Natural killer cell (primary cell): ENCODE results near the gene ZNF385D. TPM values are rescaled to one million over a fixed set of nuclear protein-coding genes. Genes with fewer than 3 reads are reported as not detected.

ENCODE experiments used
- ATAC-seq, 3 donors: fragments of 150-1000 bp in 2 of 3; fragments of 200-7000 bp in 1 of 3; cut with Tn5 transposase; 1 replicate in 1 of 3; 2 replicates in 2 of 3; pipeline ENCODE4 v1.10.0; 2021; ENCODE audit warnings: mild to moderate bottlenecking in 2 of 3, moderate library complexity in 2 of 3
- DNase-seq, 2 donors: peaks; one replicate each; pipeline versions ENCODE4 v3.0.0 to v3.0.0-alpha.2; 2013 to 2021; ENCODE audit warnings: mixed read lengths in 1 of 2
- H3K27ac ChIP-seq: one replicate; pipeline ENCODE4 v1.5.1; 2013; ENCODE audit warnings: mild to moderate bottlenecking, low read length
- H3K27me3 ChIP-seq: one replicate; pipeline ENCODE4 v1.6.1; 2013; ENCODE audit warnings: low read length; ENCODE audit not compliant: control insufficient read depth, insufficient read depth
- H3K36me3 ChIP-seq: one replicate; pipeline ENCODE4 v1.6.1; 2013; ENCODE audit warnings: low read length; ENCODE audit not compliant: control insufficient read depth, insufficient read depth
- H3K4me1 ChIP-seq: one replicate; pipeline ENCODE4 v1.6.1; 2013; ENCODE audit warnings: low read length; ENCODE audit not compliant: control insufficient read depth, insufficient read depth
- H3K4me3 ChIP-seq: one replicate; pipeline ENCODE4 v1.5.1; 2013; ENCODE audit warnings: low read length
- H3K9me3 ChIP-seq: one replicate; pipeline ENCODE4 v1.6.1; 2013; ENCODE audit warnings: low read length; ENCODE audit not compliant: control insufficient read depth, insufficient read depth
- H3K27ac Mint-ChIP-seq, 2 donors: one replicate each; pipeline ENCODE4 v1.8.0; 2022; ENCODE audit warnings: mild to moderate bottlenecking in 2 of 2, mixed read lengths in 2 of 2, moderate library complexity in 1 of 2
- H3K27me3 Mint-ChIP-seq, 2 donors: one replicate each; pipeline ENCODE4 v1.8.0; 2022; ENCODE audit warnings: low read depth in 2 of 2, mixed read lengths in 2 of 2
- H3K36me3 Mint-ChIP-seq: one replicate; pipeline ENCODE4 v1.8.0; 2022; ENCODE audit warnings: mixed read lengths
- H3K4me1 Mint-ChIP-seq, 2 donors: one replicate each; pipeline ENCODE4 v1.8.0; 2022; ENCODE audit warnings: mixed read lengths in 2 of 2
- H3K4me3 Mint-ChIP-seq: one replicate; pipeline ENCODE4 v1.8.0; 2022; ENCODE audit warnings: mild to moderate bottlenecking, moderate library complexity, mixed read lengths
- H3K9me3 Mint-ChIP-seq, 2 donors: one replicate each; pipeline ENCODE4 v1.8.0; 2022; ENCODE audit warnings: mixed read lengths in 2 of 2
- CTCF ChIP-seq: fragments of 200-600 bp; IDR thresholded peaks from one replicate; pipeline ENCODE4 v1.8.0; 2022; ENCODE audit warnings: antibody characterized with exemption
- WGBS: methylation state at CpG from one replicate; pipeline ENCODE4 v1.1.7; 2013; ENCODE audit warnings: missing lambda C conversion rate; ENCODE audit not compliant: insufficient coverage; 5-methylcytosine and 5-hydroxymethylcytosine counted together
- intact Hi-C: fragments of 100-400 bp; cut with micrococcal nuclease; formaldehyde crosslinking; loops from one replicate; pipeline ENCODE4 v1.14.2; 2022
- total RNA-seq, 4 donors: library from RNA; stranded (reverse); fragments of 120-200 nt in 1 of 4; gene quantifications; one replicate each; pipeline versions ENCODE4 v1.2.3 to v1.2.4, GENCODE V29; 2013 to 2022

Gene ZNF385D
- total RNA-seq, 3 donors from 2014 or later (not counting 1 experiment from before 2014, with no cell fraction given) = 0.02 to 0.31 (median 0.25) TPM

- ATAC-seq (no peak), DNase-seq (no peak)
- Histone ChIP-seq H3K36me3 (no peaks in the 10 kb centered on the region), H3K4me3 (no peak overlapping the region), H3K27ac (no peak overlapping the region), H3K27me3 (no peaks in the 10 kb centered on the region), H3K9me3 (peaks cover 8% of the 10 kb centered on the region), H3K4me1 (no peaks in the 10 kb centered on the region)
- Mint-ChIP-seq H3K27ac (no peak overlapping the region), H3K4me3 (no peak overlapping the region), H3K27me3 (no peaks in the 10 kb centered on the region), H3K4me1 (no peaks in the 10 kb centered on the region), H3K9me3 (peaks cover 5 to 20% of the 10 kb centered on the region in 2 donors), H3K36me3 (peaks cover 8% of the 10 kb centered on the region)
- TF ChIP-seq CTCF = no peak
- intact Hi-C loops = no loop called here
- 87% methylated on average over 2 of the region's 2 CpGs for WGBS
Observed at GRCh38 chr3:21551019-21551418, 200.0 kb downstream of the ZNF385D start.

DNA sequence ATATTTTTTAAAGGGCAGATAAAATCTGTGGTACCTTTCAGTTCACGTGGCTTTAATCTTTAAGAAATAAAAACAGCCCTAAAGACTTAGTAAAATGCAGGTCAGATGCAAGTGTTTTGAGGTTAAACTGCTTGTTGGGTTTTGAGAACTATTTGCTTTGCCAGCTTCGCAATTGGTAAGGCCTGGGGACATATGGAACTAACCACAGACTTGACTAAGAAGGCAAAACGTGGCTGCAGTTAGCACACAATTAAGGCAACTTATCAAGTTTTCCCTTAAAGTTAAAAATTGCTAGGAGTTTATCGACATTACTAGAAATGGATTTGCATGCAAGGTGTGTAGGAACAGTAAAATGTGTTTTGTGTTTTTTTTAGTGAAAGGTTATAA, 206.9 kb downstream of the ZNF385D start:
- intact Hi-C loops = no loop called here
- Mint-ChIP-seq H3K27ac (no peak overlapping the region), H3K4me1 (no peaks in the 10 kb centered on the region), H3K27me3 (no peaks in the 10 kb centered on the region), H3K9me3 (peaks cover 8 to 15% of the 10 kb centered on the region in 2 donors), H3K36me3 (peaks cover 8% of the 10 kb centered on the region), H3K4me3 (no peak overlapping the region)
- H3K27ac ChIP-seq = no peak overlapping the region
- WGBS = 47% methylated on average over 4 of the region's 4 CpGs
- TF ChIP-seq CTCF = no peak
- no peak for DNase-seq
- H3K27me3 ChIP-seq = no peaks in the 10 kb centered on the region
- ATAC-seq = no peak
- no peaks in the 10 kb centered on the region for H3K4me1 ChIP-seq
- H3K36me3 ChIP-seq = no peaks in the 10 kb centered on the region
- H3K4me3 ChIP-seq = no peak overlapping the region
- peaks cover 15% of the 10 kb centered on the region for H3K9me3 ChIP-seq

DNA sequence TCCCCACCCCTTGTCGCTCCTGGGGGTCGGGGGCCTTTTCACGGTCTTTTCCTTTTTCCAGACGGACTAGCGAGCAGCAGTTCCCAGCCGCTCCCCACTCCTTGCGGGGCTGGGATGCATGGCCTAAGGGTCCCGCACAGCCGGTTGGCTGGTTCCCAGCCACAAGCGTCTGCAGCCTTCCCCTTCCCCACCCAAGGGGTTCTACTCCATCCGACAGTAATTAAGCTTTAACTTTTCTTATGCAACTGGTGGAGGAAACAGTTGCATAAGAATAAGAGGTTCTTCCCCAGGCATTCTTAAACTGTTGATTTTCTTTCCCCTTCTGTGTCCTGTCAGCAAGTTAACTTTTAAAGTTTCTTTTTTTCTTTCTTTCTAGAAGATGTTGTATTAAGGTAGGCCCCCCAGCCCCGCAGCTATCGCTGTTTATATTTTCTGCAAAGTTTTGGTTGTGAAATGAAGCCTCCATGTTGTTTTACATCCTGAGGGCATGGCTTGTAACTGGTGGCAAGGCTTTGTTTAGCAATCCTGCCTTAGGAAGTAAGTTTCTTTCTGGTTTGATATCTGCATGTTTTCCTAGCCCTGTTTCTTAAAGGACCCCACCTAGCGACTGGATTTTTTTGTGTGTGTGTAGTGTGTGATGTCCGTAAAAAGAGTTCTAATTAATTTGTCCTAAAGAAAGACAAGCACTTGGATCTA, 207.5 kb downstream of the ZNF385D start:
- H3K4me1 Mint-ChIP-seq = no peaks in the 10 kb centered on the region
- ATAC-seq (no peak), DNase-seq (no peak)
- H3K4me1 ChIP-seq = no peaks in the 10 kb centered on the region
- no peak overlapping the region for H3K4me3 ChIP-seq
- WGBS = 88% methylated on average over 15 of the region's 15 CpGs
- no peak overlapping the region for H3K27ac ChIP-seq
- H3K9me3 ChIP-seq = peaks cover 15% of the 10 kb centered on the region
- H3K36me3 Mint-ChIP-seq = peaks cover 6% of the 10 kb centered on the region
- H3K9me3 Mint-ChIP-seq = peaks cover 10 to 14% of the 10 kb centered on the region in 2 donors
- no peak overlapping the region for H3K27ac Mint-ChIP-seq
- no peaks in the 10 kb centered on the region for H3K36me3 ChIP-seq
- H3K27me3 ChIP-seq = no peaks in the 10 kb centered on the region
- intact Hi-C loops = no loop called here
- H3K27me3 Mint-ChIP-seq = no peaks in the 10 kb centered on the region
- H3K4me3 Mint-ChIP-seq = no peak overlapping the region
- no peak for TF ChIP-seq CTCF
